Endothelial cell of umbilical vein (primary cell): ENCODE data around the gene DNAH9. TPM values are rescaled to one million over a fixed set of nuclear protein-coding genes. Genes with fewer than 3 reads are reported as not detected.

Experiments
- BruUV-seq: library from RNA; stranded (reverse); fragments of 400-500 nt; replicated peaks from 2 replicates; lab custom pipeline; 2021; lab: Mats Ljungman, UMichigan
- CTCF ChIA-PET: fragments of 300-600, 350-600 bp; sonication (Branson Sonifier 250); formaldehyde crosslinking; loops from one replicate; lab custom pipeline; 2021; ENCODE audit warnings: antibody characterized with exemption, inconsistent platforms; lab: Charles Lee
- POLR2A ChIA-PET: fragments of 300-600, 350-600 bp; sonication (Branson Sonifier 250); formaldehyde crosslinking; loops from one replicate; lab custom pipeline; 2021; ENCODE audit warnings: antibody characterized with exemption, inconsistent platforms; lab: Charles Lee
- DNase-seq: peaks from one replicate; pipeline ENCODE4 v3.0.0-alpha.2; 2011; ENCODE audit warnings: low read depth, low spot score
- FAIRE-seq: peaks from 2 replicates; lab custom pipeline; 2011; peaks lifted over from hg19 to GRCh38; lab: Jason Lieb, UNC
- H2AFZ ChIP-seq: 2 replicates; pipeline ENCODE4 v1.6.0; 2012; ENCODE audit warnings: low read depth, low read length, control low read depth, inconsistent platforms
- H3K27ac ChIP-seq: 2 replicates; pipeline ENCODE4 v1.5.1; 2011; ENCODE audit warnings: low read depth, mild to moderate bottlenecking, control low read depth, low read length, moderate library complexity; ENCODE audit not compliant: insufficient read depth
- H3K27me3 ChIP-seq, 2 experiments: 2 replicates each; pipeline versions ENCODE4 v1.6.0 to v1.6.1; 2011; ENCODE audit warnings: low read length in 2 of 2, mixed read lengths in 1 of 2; ENCODE audit not compliant: control insufficient read depth in 2 of 2, insufficient read depth in 2 of 2
- H3K36me3 ChIP-seq, 2 experiments: 2 replicates in 1 of 2; 3 replicates in 1 of 2; pipeline ENCODE4 v1.5.1; 2011; ENCODE audit warnings: low read length in 2 of 2, mild to moderate bottlenecking in 1 of 2, moderate library complexity in 1 of 2; ENCODE audit not compliant: control insufficient read depth in 2 of 2, insufficient read depth in 2 of 2; ENCODE audit errors: extremely low read depth in 1 of 2
- H3K4me1 ChIP-seq: 3 replicates; pipeline ENCODE4 v1.5.1; 2011; ENCODE audit warnings: mild to moderate bottlenecking, low read length; ENCODE audit not compliant: control insufficient read depth, insufficient read depth; ENCODE audit errors: extremely low read depth
- H3K4me2 ChIP-seq: 2 replicates; pipeline ENCODE4 v1.6.1; 2011; ENCODE audit warnings: low read length, control low read depth, mixed read lengths; ENCODE audit not compliant: insufficient read depth
- H3K4me3 ChIP-seq, 3 experiments: fragments of 200-600 bp in 1 of 3; sonication (generic), shearing (Covaris generic) in 1 of 3; replicated peaks in 1 of 3; 2 replicates each; pipeline ENCODE4 v1.5.1; 2011 to 2016; ENCODE audit warnings: control low read depth in 3 of 3, low read length in 3 of 3, mild to moderate bottlenecking in 2 of 3, inconsistent platforms in 1 of 3, low read depth in 1 of 3, moderate library complexity in 1 of 3; ENCODE audit not compliant: insufficient read depth in 1 of 3
- H3K79me2 ChIP-seq: 2 replicates; pipeline ENCODE4 v1.6.0; 2012; ENCODE audit warnings: low read length, inconsistent platforms; ENCODE audit not compliant: control insufficient read depth, insufficient read depth
- H3K9ac ChIP-seq: replicated peaks from 2 replicates; pipeline ENCODE3; 2011; ENCODE audit warnings: low read length, control low read depth; ENCODE audit not compliant: insufficient read depth; ENCODE audit errors: extremely low read depth
- H3K9me1 ChIP-seq: replicated peaks from 3 replicates; pipeline ENCODE4 v1.6.0; 2011; ENCODE audit warnings: mild to moderate bottlenecking, low read length; ENCODE audit not compliant: control insufficient read depth, insufficient read depth; ENCODE audit errors: extremely low read depth
- H3K9me3 ChIP-seq: replicated peaks from 2 replicates; pipeline ENCODE4 v1.5.1; 2012; ENCODE audit warnings: low read length, inconsistent platforms; ENCODE audit not compliant: control insufficient read depth, insufficient read depth
- H4K20me1 ChIP-seq: replicated peaks from 2 replicates; pipeline ENCODE3; 2011; ENCODE audit warnings: mild to moderate bottlenecking, low read length; ENCODE audit not compliant: control insufficient read depth, insufficient read depth; ENCODE audit errors: extremely low read depth
- CTCF ChIP-seq, 2 donors: IDR thresholded peaks; 1 replicate in 1 of 2; 2 replicates in 1 of 2; pipeline ENCODE4 v1.5.1; 2011; ENCODE audit warnings: low read length in 2 of 2, mild to moderate bottlenecking in 2 of 2, moderate library complexity in 2 of 2, control low read depth in 1 of 2, inconsistent platforms in 1 of 2, low read depth in 1 of 2; ENCODE audit not compliant: insufficient read depth in 1 of 2; ENCODE audit errors: extremely low read depth in 1 of 2
- EZH2 ChIP-seq: IDR thresholded peaks from 2 replicates; pipeline ENCODE4 v1.6.1; 2012; ENCODE audit warnings: borderline replicate concordance, low read depth, mild to moderate bottlenecking, moderate library complexity, low read length, inconsistent platforms; ENCODE audit not compliant: severe bottlenecking
- FOS ChIP-seq: IDR thresholded peaks from 2 replicates; pipeline ENCODE4 v1.6.1; 2011; ENCODE audit warnings: mild to moderate bottlenecking, low read length, moderate library complexity, borderline replicate concordance; ENCODE audit not compliant: insufficient read depth
- GATA2 ChIP-seq: IDR thresholded peaks from 2 replicates; pipeline ENCODE4 v1.7.0; 2011; ENCODE audit warnings: low read depth, mild to moderate bottlenecking, moderate library complexity, mixed read lengths, low read length; ENCODE audit not compliant: insufficient read length, insufficient read depth
- JUN ChIP-seq: IDR thresholded peaks from 2 replicates; pipeline ENCODE4 v1.6.1; 2011; ENCODE audit warnings: borderline replicate concordance, low read depth; ENCODE audit not compliant: insufficient read length, insufficient read depth
- MAX ChIP-seq: IDR thresholded peaks from 2 replicates; pipeline ENCODE4 v1.6.1; 2011; ENCODE audit not compliant: insufficient read depth, insufficient read length
- MYC ChIP-seq: IDR thresholded peaks from one replicate; pipeline ENCODE4 v1.6.1; 2011; ENCODE audit warnings: mild to moderate bottlenecking, low read depth, low read length
- POLR2A ChIP-seq: IDR thresholded peaks from 2 replicates; pipeline ENCODE4 v1.6.1; 2012; ENCODE audit warnings: low read depth, mild to moderate bottlenecking, control low read depth, low read length
- POLR2AphosphoS5 ChIP-seq: IDR thresholded peaks from 2 replicates; pipeline ENCODE4 v1.6.1; 2012; ENCODE audit warnings: low read depth, mild to moderate bottlenecking, control low read depth, low read length, moderate library complexity; ENCODE audit not compliant: insufficient read depth
- dilution Hi-C: fragments of 300-500 bp; cut with MboI; formaldehyde crosslinking; loops from one replicate; pipeline ENCODE4 v1.15.0; 2019; ENCODE audit warnings: low sequenced_read_pairs; ENCODE audit not compliant: extremely low pct_ligation_motif_present
- intact Hi-C: fragments of 100-400 bp; cut with micrococcal nuclease; formaldehyde crosslinking; loops from one replicate; pipeline ENCODE4 v1.10.0; 2022
- polyA plus RNA-seq, 4 experiments: library from polyadenylated mRNA; depleted of rRNA in 3 of 4; stranded (reverse) in 3 of 4; unstranded in 1 of 4; fragments of >200 nt; gene quantifications; 2 replicates each; pipeline versions ENCODE4 v1.2.1 to v1.2.3, GENCODE V29; 2011 to 2012; ENCODE audit warnings: missing spikeins in 1 of 4
- total RNA-seq: library from RNA; stranded (reverse); gene quantifications from 2 replicates; pipeline ENCODE4 v1.2.3, GENCODE V29; 2021

Gene DNAH9
- total and polyA plus RNA-seq, 2 donors (not counting 3 experiments of a cell fraction or from before 2014, with no cell fraction given), result not detected

- ChIA-PET CTCF (interaction anchor here (1.2 to 1.7 kb wide), 3 partner anchors 10 to 19 kb away, joined by 3 to 9 read pairs (median 3); partner anchors contain the start of gene ZNF18), POLR2A (interaction anchor here (1.0 to 1.1 kb wide), 2 partner anchors 10 to 13 kb away, joined by 3 read pairs; partner anchors contain the start of genes MAP2K4 and ZNF18)
- intact Hi-C loops, result no loop called here
- H2AFZ ChIP-seq, result no peak overlapping the region
- H3K79me2 ChIP-seq, result no peaks in the 10 kb centered on the region
- H3K9ac ChIP-seq, result no peak overlapping the region
- no peaks in the 10 kb centered on the region for H3K36me3 ChIP-seq
- TF ChIP-seq FOS, result no peak
- TF ChIP-seq POLR2AphosphoS5, result no peak
- TF ChIP-seq MYC, result no peak
- no peak for TF ChIP-seq POLR2A
- TF ChIP-seq CTCF (IDR thresholded peaks at IDR 0.05; ENCODE audit: extremely low read depth in 1 of 2, insufficient read depth in 1 of 2, low read depth in 1 of 2, low read length in 2 of 2), result no peak
- TF ChIP-seq MAX, result no peak
- TF ChIP-seq EZH2, result no peak
- TF ChIP-seq GATA2, result no peak
- TF ChIP-seq JUN, result no peak
- no TSS peak for BruUV-seq
- dilution Hi-C loops, result no loop called here
- H3K9me1 ChIP-seq, result no peaks in the 10 kb centered on the region
- H3K4me1 ChIP-seq, result no peaks in the 10 kb centered on the region
- FAIRE-seq (no peak), DNase-seq (no peak)
- H3K4me2 ChIP-seq, result no peak overlapping the region
- peaks cover 8 to 10% of the 10 kb centered on the region in 2 experiments for H3K27me3 ChIP-seq
- H3K27ac ChIP-seq, result no peak overlapping the region
- H3K4me3 ChIP-seq, result no peak overlapping the region
- no peaks in the 10 kb centered on the region for H4K20me1 ChIP-seq
- H3K9me3 ChIP-seq, result no peaks in the 10 kb centered on the region
Measured at GRCh38 chr17:12007466-12007865, 409.2 kb downstream of the DNAH9 start.
